SIG-M5 (cell line): ENCODE measurements around the gene ZNF281.
"Not testable (repeated sequence)": the region's sequence is repeated elsewhere in the genome, so short reads cannot be mapped to it uniquely, and the experiment has no call there.

Source experiments
- DNase-seq: peaks from one replicate; lab custom pipeline; 2025; lab: John Stamatoyannopoulos, UW

ZNF281 gene, protein sequence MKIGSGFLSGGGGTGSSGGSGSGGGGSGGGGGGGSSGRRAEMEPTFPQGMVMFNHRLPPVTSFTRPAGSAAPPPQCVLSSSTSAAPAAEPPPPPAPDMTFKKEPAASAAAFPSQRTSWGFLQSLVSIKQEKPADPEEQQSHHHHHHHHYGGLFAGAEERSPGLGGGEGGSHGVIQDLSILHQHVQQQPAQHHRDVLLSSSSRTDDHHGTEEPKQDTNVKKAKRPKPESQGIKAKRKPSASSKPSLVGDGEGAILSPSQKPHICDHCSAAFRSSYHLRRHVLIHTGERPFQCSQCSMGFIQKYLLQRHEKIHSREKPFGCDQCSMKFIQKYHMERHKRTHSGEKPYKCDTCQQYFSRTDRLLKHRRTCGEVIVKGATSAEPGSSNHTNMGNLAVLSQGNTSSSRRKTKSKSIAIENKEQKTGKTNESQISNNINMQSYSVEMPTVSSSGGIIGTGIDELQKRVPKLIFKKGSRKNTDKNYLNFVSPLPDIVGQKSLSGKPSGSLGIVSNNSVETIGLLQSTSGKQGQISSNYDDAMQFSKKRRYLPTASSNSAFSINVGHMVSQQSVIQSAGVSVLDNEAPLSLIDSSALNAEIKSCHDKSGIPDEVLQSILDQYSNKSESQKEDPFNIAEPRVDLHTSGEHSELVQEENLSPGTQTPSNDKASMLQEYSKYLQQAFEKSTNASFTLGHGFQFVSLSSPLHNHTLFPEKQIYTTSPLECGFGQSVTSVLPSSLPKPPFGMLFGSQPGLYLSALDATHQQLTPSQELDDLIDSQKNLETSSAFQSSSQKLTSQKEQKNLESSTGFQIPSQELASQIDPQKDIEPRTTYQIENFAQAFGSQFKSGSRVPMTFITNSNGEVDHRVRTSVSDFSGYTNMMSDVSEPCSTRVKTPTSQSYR

DNA sequence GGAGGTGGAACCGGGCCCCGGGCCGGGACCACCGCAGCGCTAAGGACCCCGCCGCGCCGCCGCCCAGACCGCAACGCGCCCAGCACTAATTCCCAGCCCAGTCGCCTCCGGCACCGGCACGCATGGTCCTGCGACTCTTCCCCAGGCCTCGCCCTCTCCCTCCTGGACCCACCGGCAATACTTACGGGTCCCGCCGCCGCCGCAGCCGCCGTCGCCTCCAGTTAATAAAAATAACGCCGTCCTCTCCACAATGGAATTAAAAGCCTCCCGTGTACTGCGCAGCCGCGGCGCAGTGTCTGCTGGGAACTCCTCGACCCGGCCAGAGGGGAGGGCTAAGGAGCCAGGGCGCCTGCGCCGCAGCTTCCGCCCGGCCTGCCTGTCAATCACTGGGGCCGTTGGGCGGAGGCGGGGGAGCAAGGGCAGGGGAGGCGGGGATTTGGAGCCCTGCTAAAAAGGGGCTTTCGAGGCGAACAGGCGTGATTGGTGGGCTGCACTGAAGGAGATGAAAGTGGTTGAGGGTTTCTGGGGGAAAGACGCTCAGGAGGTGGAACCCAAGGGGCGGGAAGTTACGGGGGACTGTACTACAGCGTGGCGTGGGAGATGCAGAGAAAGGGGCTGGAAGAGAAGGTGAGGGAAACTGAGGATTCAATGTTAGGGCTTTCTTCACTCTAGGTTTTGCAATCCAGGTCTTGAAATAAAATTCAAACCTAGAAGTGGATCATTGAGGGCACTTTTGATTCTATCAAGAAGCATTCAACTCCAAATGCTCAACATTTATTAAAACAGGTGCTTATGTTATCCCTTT lies at the start of gene ZNF281:
Gene ZNF281 (minus strand): TSS at position 276 of the 805 bp plus-strand sequence. CDS start 331 bp downstream, outside the sequence.
- peak; percentile 86 for DNase-seq

DNA sequence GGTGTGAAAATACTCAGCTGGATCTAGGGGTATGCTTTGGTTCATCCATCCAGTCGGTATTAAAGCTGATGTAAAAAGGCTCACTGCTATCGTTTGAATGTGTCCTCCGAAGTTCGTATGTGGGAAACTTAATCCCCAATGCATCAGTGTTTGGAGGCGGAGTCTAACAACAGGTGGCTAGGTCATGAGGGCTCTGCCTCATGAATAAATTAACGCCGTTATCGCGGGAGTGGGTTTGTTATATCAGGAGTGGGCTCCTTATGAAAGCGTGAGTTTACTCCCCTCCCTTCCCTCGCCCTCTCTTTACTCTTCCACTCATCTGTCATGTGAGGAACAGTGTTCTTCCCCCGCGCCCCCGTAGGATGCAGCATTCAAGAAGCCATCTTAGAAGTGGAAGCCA lies 48.9 kb upstream of the ZNF281 start:
- DNase-seq: no peak

DNA sequence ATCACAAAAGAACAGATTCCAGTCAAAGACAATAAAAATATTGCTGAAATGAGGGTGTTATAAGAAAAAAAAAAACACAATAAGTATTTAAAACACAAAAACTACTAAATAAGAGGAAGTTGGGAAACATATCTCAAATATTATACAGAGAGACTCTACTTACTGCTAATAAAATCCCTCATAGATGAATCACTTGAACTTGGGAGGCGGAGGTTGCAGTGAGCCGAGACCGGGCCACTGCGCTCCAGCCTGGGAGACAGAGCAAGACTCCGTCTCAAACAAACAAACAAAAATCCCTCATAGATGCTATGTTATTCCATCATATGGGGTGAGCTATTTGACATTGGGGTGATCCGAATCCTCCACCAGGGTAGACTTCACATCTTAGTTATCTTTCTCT lies 48.0 kb upstream of the ZNF281 start:
- no peak for DNase-seq

DNA sequence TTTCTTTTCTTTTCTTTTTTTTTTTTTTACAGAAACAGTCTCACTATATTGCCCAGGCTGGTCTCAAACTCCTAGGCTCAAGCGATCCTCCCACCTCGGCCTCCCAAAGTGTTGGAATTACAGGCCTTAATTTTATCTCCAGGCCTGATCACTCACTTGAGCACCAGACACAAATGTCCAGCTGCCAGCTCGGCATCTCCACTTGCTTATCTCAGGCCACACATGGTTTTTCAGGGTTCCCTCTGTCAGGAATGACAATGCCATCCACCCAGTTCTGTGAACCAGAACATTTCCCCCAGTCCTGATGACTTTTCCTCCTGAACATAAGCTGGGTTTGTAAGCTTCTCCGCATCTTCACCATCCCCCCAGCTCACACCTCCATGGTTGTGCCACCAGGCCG lies 44.6 kb upstream of the ZNF281 start:
- no peak for DNase-seq

DNA sequence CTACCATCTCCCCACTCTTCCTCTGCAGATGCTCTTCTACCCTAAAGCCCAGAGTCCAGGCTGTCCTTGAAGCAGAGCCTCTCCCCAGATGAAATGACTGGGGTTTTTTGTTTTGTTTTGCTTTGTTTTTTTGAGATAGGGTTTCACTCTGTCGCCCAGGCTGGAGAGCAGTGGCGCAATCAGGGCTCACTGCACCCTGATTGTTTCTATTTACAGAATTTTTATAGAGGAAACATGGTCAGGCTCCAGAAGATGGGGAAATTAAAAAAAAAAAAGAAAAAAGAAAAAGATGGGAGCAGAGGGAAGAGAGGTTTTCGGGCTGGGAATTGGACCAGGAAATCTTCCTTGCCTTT lies 43.7 kb upstream of the ZNF281 start:
- DNase-seq: no peak

DNA sequence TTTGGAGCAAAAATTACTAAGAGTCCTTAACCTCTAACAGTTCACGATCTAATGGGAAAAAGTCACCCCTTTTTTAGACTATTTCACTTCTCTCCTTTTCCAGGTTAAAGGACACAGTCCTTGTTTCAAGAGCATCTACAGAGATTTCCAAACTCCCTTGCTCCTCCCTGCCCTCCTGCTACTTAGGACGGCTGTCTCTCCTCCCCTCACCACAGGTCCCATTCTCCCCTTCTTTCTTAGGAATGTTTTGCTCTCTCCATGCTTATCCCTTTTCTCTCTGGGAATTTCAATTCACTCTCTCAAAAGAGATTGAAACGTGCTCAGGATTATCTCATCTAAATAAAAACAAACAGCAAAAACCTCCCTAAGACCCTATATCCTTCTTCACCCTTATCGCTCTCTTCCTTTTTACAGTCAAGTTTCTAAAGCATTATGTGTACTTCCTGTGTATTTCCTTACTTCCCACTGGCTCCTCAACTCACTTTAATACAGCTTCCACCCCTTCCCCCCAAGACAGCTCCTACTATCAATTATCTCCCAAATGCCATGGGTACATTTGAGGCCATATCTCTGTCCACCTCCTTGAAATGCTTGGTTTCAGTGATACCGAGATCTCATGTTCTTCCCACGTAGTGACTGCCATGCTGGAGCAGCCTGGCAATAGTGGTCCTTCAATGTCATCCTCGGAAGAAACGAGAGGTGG lies 43.2 kb upstream of the ZNF281 start:
- DNase-seq: no peak

DNA sequence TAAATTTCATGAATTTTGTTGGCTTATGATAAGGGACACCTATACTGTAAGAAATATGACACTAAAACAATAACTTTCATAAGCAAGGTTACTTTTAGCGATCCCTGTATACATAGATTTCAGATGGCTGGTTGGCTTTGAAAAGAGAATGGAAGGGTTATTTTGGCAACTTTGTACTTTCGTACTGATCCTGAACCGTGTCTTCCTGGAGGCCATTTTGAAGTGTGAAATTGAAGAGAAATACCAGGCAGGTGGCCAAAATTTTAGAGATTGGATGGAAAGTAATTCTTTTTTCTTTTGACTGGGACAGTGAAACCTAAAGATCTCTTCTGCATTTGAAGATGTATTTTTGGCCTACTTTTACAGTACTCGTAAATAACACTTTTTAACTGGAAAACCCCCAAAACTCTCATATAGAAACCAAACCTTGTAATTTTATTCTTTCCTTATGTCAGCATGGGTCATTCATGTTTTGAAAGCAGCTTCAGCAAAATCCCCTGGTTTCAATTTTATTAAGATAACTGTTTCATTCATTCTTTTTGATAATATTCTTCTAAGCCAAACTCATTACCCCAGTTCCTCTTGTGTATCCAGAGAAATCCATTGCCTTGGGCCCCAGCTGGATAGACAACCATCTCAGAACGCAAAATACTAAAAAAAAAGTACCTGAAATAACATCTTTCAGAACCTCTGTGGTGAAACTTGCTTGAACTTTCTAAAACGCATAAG lies 38.4 kb upstream of the ZNF281 start:
- no peak for DNase-seq

DNA sequence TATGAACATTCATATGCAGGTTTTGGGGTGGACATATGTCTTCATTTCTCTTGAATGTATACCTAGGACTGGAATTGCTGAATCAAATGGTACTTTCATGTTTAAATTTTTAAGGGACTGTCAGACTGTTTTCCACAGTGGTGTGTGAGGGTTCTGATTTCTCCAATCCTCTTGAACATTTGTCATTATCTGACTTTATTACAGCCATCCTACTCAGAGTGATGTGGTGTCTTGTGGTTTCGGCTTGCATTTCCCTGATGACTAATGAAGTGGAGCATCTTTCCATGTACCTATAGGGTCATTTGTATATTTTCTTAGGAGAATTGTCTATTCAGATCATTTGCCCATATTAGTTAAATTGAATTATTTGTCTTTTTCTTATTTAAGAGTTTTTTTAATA lies 35.4 kb upstream of the ZNF281 start:
- DNase-seq: no peak

DNA sequence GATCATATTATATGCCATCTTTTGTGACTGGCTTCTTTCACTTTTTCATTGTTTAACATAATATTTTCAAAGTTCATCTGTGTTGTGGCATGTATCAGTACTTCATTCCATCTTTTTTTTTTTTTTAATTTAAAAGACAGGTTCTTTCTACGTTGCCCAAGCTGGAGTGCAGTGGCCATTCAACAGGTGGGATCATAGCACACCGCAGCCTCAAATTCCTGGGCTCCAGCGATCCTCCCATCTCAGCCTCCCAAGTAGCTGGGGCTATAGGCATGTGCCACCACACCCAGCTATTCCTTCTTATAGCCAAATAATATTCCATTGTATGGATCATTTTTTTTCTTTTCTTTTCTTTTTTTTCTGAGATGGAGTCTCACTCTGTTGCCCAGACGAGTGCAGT lies 34.6 kb upstream of the ZNF281 start:
- no peak for DNase-seq

DNA sequence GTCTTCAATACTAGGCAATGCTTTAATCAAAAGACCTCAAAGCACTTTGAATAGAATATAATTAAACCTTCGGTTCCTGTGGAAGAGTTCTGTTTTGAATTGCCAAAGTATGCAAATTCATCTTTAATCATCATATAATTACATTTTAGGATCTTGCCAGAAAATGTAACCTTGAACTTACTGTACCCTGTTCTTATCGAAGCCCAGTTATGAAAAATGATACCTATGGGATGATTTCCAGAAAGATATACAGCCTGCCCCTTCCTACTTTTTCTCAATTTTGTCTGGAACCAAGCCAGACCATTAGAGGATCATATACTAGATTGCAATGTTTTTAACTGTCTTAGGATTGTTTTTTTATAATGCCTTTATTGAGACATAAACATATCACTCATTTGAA lies 34.0 kb upstream of the ZNF281 start:
- no peak for DNase-seq

DNA sequence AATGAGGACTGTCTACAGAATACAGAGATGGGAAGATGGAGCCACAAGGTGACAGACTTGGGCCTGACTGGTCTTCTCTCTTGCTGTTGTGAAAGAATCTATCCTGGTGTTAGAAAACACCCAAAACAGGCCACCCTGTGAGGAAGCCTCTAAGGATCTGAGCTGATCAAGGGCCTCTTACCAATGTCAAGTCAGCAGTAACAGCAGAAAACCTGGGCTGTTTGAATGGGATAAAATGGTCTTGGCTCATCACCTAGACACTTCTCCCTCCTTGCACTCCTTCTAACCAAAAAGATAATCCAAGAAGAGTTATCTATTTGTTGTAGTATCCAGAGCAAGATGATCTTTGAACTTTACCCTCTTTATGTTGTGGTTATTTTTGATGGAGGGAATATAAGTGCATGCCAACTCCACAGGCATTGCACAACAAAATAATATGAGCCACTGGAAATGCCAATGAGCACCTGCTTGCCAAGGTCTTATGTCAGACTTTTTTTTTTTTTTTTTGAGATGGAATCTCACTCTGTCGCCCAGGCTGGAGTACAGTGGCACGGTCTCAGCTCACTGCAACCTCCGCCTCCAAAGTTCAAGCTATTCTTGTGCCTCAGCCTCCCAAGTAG lies 32.8 kb upstream of the ZNF281 start:
- no peak for DNase-seq

DNA sequence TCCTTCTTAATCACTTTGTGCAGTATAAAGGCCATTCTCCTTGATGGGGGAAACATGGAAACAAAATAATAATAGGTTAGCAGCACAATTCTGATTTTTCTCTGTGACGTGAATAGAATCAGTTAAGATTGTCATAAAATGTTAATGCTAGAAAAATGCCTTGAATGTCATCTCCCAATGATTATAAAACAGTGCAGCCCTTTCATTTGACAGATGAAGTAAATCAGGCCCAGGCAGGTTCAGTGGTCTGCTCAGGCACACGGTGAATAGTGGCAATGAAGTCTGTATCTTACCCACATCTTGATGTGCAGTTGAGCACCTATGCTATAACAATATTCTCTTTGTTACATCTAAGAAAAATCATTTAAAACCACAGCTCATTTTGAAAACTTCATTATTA lies 32.2 kb upstream of the ZNF281 start:
- no peak for DNase-seq

DNA sequence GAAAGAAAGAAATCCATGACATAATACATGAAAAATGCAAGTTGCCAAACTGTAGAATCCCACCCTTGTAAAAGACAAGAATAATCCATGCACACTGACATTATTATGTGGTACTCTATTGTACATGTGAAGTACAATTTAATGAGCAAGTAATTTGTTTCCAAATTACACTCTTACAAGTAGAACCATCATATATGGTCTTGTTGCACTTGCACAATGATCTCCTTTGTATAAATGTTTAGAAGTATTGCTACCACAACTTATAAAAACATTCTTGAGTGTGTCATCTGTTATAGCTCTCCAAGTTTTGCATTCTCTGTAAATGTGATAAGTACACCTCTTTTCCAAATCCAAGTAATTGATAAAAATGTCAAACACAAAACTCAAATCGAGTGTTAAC lies 29.1 kb upstream of the ZNF281 start:
- DNase-seq: no peak

DNA sequence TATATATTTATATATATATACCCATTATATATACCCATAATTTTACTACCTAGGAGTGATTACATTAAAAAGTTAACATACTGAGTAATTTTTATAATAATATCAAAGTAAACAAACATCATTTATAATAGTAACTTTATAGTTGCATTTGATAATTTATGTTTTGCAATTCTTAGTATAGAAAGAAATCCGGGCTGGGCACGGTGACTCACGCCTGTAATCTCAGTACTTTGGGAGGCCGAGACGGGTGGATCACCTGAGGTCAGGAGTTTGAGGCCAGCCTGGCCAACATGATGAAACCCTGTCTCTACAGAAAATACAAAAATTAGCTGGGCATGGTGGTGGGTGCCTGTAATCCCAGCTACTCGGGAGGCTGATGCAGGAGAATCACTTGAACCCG lies 28.6 kb upstream of the ZNF281 start:
- DNase-seq: not testable (repeated sequence)

DNA sequence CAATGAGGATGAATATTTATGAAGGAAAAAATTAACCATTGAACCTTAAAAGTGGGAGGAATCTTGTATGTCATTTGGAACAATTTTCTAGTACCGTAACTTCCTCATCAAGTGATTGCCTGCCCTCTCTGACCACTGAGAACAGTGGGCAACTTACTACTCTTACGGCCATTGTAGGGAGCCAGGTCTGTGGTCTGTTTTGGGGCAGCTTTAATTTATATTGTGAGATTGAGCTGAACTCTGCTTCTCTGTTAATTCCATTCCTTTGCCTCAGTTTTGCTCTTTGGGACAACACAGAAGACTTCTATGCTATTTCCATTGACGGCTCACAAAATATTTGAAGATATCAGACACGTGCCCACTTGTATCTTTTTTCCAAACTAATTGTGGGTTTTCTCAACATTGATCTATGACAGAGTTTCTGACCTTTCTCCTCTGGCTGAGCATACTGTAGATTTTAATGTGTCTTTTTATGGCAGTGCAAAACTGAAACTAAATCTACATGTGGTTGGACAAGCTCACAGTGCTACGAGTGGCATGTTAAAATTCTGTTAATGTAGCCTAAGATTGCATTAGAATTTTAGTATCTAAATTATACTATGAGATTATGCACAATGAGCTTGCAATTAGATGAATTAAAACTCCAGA lies 27.8 kb upstream of the ZNF281 start:
- no peak for DNase-seq

DNA sequence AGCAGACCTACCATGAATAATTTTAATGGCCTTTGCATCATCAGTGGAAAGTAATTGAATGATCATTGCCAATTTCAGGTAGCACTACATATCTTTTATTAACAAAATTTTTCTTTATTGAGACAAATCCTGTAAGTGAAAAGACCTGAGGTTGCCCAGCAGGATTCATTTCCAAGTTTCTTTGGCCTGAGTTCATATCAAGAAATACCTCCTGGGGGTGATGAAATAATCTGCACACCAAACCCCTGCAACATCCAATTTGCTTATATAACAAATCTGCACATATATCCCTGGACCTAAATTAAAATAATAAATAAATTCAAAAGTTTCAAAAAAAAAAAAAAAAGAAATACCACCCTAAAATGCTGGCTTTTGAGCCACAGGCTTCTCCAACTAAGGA lies 27.3 kb upstream of the ZNF281 start:
- DNase-seq: no peak

DNA sequence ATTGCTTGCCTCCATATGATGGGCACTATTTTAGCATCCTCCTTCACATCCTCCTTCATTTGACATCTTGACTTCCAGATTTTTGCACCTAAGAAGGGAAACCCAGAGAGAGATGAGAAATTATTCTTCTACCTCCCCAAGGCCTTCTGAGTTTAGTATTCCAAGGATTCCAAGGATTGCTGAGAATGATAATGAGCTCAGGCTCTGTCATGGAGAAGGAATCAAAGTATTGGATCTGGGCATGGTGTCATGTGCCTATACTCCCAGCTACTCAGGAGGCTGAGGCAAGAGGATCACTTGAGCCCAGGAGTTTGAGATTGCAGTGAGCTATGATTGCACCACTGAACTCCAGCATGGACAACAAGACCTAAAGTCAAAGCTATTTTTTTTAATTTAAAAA lies 26.6 kb upstream of the ZNF281 start:
- DNase-seq: no peak

DNA sequence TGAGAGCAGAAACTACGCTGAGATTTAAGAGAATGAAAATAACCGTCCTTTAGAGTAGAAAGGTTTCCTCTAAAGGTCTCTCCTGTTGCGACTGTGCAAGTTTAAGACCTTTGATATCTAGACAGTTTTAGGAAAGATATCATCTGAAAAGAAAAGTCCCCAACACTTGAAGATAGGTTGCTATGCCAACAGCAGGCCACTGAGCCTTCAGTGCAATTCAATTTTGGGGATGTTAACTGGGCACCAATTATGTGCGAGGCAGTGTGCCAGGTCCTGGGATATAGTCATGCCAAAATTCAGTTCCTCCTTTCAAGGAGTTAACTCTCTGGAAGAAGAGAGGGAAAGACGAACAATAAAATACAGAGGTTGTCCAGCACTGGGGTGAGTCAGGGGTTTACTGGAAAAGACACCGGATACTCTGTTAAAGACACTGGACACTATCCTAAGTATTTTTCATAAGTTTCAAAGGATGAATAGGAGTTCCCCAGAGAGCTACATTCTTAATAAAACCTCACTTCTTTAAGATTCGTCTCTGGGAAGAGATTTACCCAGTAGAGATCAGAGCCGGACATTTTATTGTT lies 25.5 kb upstream of the ZNF281 start:
- no peak for DNase-seq

DNA sequence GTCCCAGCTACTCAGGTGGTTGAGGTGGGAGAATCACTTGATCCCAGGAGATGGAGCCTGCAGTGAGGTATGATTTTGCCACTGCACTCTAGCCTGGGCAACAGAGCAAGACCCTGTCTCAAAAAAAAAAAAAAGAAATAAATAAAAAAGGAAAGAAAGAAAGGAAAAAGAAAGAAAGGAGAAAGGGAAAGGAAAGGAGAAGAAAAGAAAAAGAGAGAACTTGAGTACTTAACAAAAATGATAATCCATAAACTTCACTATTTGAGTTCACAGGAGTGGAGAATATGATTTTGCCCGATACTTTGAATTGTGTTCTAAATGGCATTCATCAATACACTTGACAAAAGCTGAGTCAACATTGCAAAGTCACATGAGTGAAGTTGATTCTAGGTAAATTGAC lies 23.8 kb upstream of the ZNF281 start:
- no peak for DNase-seq

DNA sequence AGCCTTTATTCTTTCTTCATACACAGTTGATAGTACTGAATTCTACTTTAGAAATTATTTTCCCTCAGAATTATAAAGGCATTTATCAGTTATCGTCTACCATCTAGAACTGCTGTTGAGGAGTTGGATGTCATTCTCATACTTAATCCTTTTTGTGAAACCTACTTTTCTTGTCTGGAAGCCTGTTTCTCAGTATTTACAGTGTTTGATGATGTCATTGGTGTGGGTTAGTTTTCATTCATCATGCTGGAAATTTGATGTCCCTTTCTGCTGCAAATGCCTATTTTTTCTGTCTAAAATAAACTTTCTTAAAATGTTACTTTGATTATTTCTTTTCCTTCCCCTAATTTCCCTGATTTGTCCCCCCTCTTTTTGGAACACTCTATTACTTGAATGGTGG lies 22.8 kb upstream of the ZNF281 start:
- no peak for DNase-seq
